Right atrium auricular region (tissue), 2 donors: ENCODE results near the gene LYRM9. TPM values are rescaled to one million over a fixed set of nuclear protein-coding genes. Genes with fewer than 3 reads are reported as not detected.

Source experiments
- DNase-seq: peaks from one replicate; pipeline ENCODE4 v3.0.0-alpha.2; 2019; ENCODE audit warnings: low spot score
- H3K27ac ChIP-seq, 2 donors: fragments of 200-600 bp; sonication (generic); 1 replicate in 1 of 2; 2 replicates in 1 of 2; pipeline ENCODE4 v1.5.1; 2016 to 2019
- H3K27me3 ChIP-seq, 2 donors: fragments of 200-600 bp; sonication (generic); one replicate each; pipeline versions ENCODE4 v1.5.1 to v1.6.0; 2017 to 2019
- H3K36me3 ChIP-seq: fragments of 200-600 bp; sonication (generic); one replicate; pipeline ENCODE4 v1.5.1; 2016
- H3K4me1 ChIP-seq, 2 donors: fragments of 200-600 bp; sonication (generic); one replicate each; pipeline versions ENCODE4 v1.5.1 to v1.6.0; 2017 to 2019
- H3K4me3 ChIP-seq, 2 donors: fragments of 200-600 bp; sonication (generic); 1 replicate in 1 of 2; 2 replicates in 1 of 2; pipeline ENCODE4 v1.5.1; 2017 to 2019; ENCODE audit warnings: mild to moderate bottlenecking in 1 of 2, moderate library complexity in 1 of 2
- H3K9me3 ChIP-seq, 2 donors: fragments of 200-600 bp; sonication (generic); one replicate each; pipeline ENCODE4 v1.5.1; 2019
- CTCF ChIP-seq, 2 donors: fragments of 200-600 bp; sonication (generic); IDR thresholded peaks; one replicate each; pipeline ENCODE4 v1.5.1; 2019; ENCODE audit warnings: antibody characterized with exemption in 2 of 2
- total RNA-seq, 2 donors: library from RNA; depleted of rRNA; stranded (reverse); fragments of >200 nt; gene quantifications; one replicate each; pipeline ENCODE4 v1.1.0, GENCODE V29; 2016

The LYRM9 gene
- total RNA-seq, 2 donors from 2014 or later, result 13.8 to 19.5 TPM

GRCh38 chr17:27920569-27920968, 27.4 kb upstream of the LYRM9 start:
- Histone ChIP-seq H3K9me3 (peaks cover 0 to 4% of the 10 kb centered on the region in 2 donors), H3K27ac (peak overlapping the region; percentile 22 to 61), H3K27me3 (no peaks in the 10 kb centered on the region), H3K4me1 (peaks cover 0 to 5% of the 10 kb centered on the region in 2 donors), H3K36me3 (no peaks in the 10 kb centered on the region), H3K4me3 (no peak overlapping the region)
- TF ChIP-seq CTCF (IDR thresholded peaks at IDR 0.05), result no peak
- no peak for DNase-seq

GRCh38 chr17:27919079-27919478, 25.9 kb upstream of the LYRM9 start:
- no peak for TF ChIP-seq CTCF (IDR thresholded peaks at IDR 0.05)
- no peaks in the 10 kb centered on the region for H3K27me3 ChIP-seq
- H3K4me3 ChIP-seq, result no peak overlapping the region
- H3K36me3 ChIP-seq, result no peaks in the 10 kb centered on the region
- no peak overlapping the region for H3K27ac ChIP-seq
- H3K9me3 ChIP-seq, result no peaks in the 10 kb centered on the region
- H3K4me1 ChIP-seq, result peaks cover 0 to 5% of the 10 kb centered on the region in 2 donors
- no peak for DNase-seq

- no peak for TF ChIP-seq CTCF (IDR thresholded peaks at IDR 0.05)
- Histone ChIP-seq H3K4me3 (no peak overlapping the region), H3K27ac (no peak overlapping the region), H3K36me3 (no peaks in the 10 kb centered on the region), H3K27me3 (no peaks in the 10 kb centered on the region), H3K9me3 (no peaks in the 10 kb centered on the region), H3K4me1 (peaks cover 0 to 5% of the 10 kb centered on the region in 2 donors)
- no peak for DNase-seq
Observed at GRCh38 chr17:27918498-27918897, 25.3 kb upstream of the LYRM9 start.

- no peaks in the 10 kb centered on the region for H3K9me3 ChIP-seq
- no peaks in the 10 kb centered on the region for H3K27me3 ChIP-seq
- DNase-seq, result no peak
- no peak overlapping the region for H3K27ac ChIP-seq
- no peak for TF ChIP-seq CTCF (IDR thresholded peaks at IDR 0.05)
- no peak overlapping the region for H3K4me3 ChIP-seq
- H3K36me3 ChIP-seq, result no peaks in the 10 kb centered on the region
- peaks cover 0 to 5% of the 10 kb centered on the region in 2 donors for H3K4me1 ChIP-seq
Observed at GRCh38 chr17:27917000-27917399, 23.8 kb upstream of the LYRM9 start.

GRCh38 chr17:27915709-27916108, 22.5 kb upstream of the LYRM9 start:
- TF ChIP-seq CTCF (IDR thresholded peaks at IDR 0.05), result no peak
- H3K4me1 ChIP-seq, result no peaks in the 10 kb centered on the region
- no peaks in the 10 kb centered on the region for H3K36me3 ChIP-seq
- no peak overlapping the region for H3K4me3 ChIP-seq
- no peak for DNase-seq
- H3K27ac ChIP-seq, result no peak overlapping the region
- no peaks in the 10 kb centered on the region for H3K9me3 ChIP-seq
- H3K27me3 ChIP-seq, result no peaks in the 10 kb centered on the region

GRCh38 chr17:27914382-27914781, 21.2 kb upstream of the LYRM9 start:
- no peak for TF ChIP-seq CTCF (IDR thresholded peaks at IDR 0.05)
- Histone ChIP-seq H3K4me1 (no peaks in the 10 kb centered on the region), H3K36me3 (no peaks in the 10 kb centered on the region), H3K9me3 (no peaks in the 10 kb centered on the region), H3K27me3 (no peaks in the 10 kb centered on the region), H3K4me3 (no peak overlapping the region), H3K27ac (no peak overlapping the region)
- DNase-seq, result no peak
